Central memory CD8-positive, alpha-beta T cell (primary cell): ENCODE results near the gene CRYAA.

Experiments used
- ATAC-seq: fragments of 150-1000 bp; cut with Tn5 transposase; replicated peaks from 2 replicates; pipeline ENCODE4 v1.10.0; 2022; ENCODE audit warnings: mild to moderate bottlenecking, moderate FRiP score, moderate number of reproducible peaks; ENCODE audit not compliant: poor library complexity, severe bottlenecking; ENCODE audit errors: extremely low read depth
- DNase-seq, 2 donors: peaks; one replicate each; pipeline ENCODE4 v3.0.0; 2021; ENCODE audit warnings: low spot score in 2 of 2
- H3K27ac Mint-ChIP-seq: one replicate; pipeline ENCODE4 v1.8.0; 2022; ENCODE audit warnings: low read depth, mild to moderate bottlenecking, moderate library complexity, mixed read lengths
- H3K27me3 Mint-ChIP-seq: one replicate; pipeline ENCODE4 v1.8.0; 2022; ENCODE audit warnings: mixed read lengths
- H3K36me3 Mint-ChIP-seq: one replicate; pipeline ENCODE4 v1.8.0; 2022; ENCODE audit warnings: mild to moderate bottlenecking, moderate library complexity, mixed read lengths; ENCODE audit not compliant: insufficient read depth
- H3K4me1 Mint-ChIP-seq: one replicate; pipeline ENCODE4 v1.8.0; 2022; ENCODE audit warnings: mixed read lengths
- H3K4me3 Mint-ChIP-seq: one replicate; pipeline ENCODE4 v1.8.0; 2022; ENCODE audit warnings: mild to moderate bottlenecking, moderate library complexity, mixed read lengths
- H3K9me3 Mint-ChIP-seq: one replicate; pipeline ENCODE4 v1.8.0; 2022; ENCODE audit warnings: mixed read lengths

CRYAA gene

DNA sequence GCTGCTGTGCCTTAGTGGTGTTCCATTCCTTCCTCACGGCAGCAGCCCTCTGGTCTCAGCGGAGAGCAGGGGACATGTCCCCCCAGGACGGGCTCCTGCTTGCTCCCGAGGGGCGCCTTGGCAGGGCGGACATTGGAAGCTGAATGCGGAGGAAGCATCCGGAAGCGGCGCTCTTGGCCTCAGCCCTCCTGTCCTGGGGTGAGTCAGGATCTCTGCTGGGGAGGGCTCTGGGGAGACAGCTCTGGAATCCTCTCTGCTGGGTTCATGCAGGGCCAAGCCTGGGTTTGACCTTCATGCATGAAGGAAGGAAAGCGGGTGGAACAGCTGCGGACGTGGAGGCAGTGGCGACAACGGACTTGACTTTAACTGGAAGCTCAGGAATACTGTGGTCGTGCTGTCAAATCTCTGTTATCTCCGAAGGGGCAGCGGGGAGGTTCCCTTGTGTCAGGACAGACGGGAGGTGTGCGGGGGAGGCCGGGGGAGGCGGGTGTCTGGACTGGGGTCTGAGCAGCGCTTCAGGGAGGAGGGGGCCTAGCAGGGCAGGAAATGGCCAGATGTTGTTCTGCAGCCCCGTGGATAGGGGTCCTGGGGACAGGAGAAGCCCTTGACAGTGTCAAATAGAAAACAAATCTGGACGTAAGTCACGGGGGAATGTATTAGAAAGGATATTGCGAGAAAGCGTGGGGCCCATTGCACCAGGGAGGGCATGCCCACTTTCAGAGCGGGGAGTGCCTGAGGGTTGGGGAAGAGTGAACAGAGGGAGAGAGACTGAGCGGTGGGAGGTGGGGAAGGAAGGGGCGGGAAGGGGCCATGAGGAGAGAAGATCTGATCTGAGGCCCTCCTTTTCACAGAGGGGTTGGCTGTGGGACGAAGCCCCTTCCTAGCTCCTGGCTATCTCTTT, 26.6 kb downstream of the CRYAA start:
- no peak for ATAC-seq
- Mint-ChIP-seq H3K9me3 (peaks cover 10% of the 10 kb centered on the region), H3K4me1 (no peaks in the 10 kb centered on the region), H3K36me3 (no peaks in the 10 kb centered on the region), H3K27me3 (peaks cover 61% of the 10 kb centered on the region), H3K4me3 (no peak overlapping the region), H3K27ac (no peak overlapping the region)
- DNase-seq: peak in 1 of 2 donors; percentile 10

- H3K36me3 Mint-ChIP-seq: no peaks in the 10 kb centered on the region
- peaks cover 54% of the 10 kb centered on the region for H3K27me3 Mint-ChIP-seq
- H3K9me3 Mint-ChIP-seq: peaks cover 10% of the 10 kb centered on the region
- ATAC-seq (no peak), DNase-seq (no peak)
- H3K27ac Mint-ChIP-seq: no peak overlapping the region
- H3K4me3 Mint-ChIP-seq: no peak overlapping the region
- H3K4me1 Mint-ChIP-seq: no peaks in the 10 kb centered on the region
Measured at GRCh38 chr21:43196826-43197225, 28.0 kb downstream of the CRYAA start.

GRCh38 chr21:43198376-43198775, 29.6 kb downstream of the CRYAA start:
- DNase-seq: no peak
- no peak overlapping the region for H3K27ac Mint-ChIP-seq
- H3K4me1 Mint-ChIP-seq: no peaks in the 10 kb centered on the region
- no peaks in the 10 kb centered on the region for H3K36me3 Mint-ChIP-seq
- H3K4me3 Mint-ChIP-seq: no peak overlapping the region
- ATAC-seq: no peak
- peaks cover 48% of the 10 kb centered on the region for H3K27me3 Mint-ChIP-seq
- peaks cover 10% of the 10 kb centered on the region for H3K9me3 Mint-ChIP-seq

GRCh38 chr21:43201491-43201890, 32.7 kb downstream of the CRYAA start:
- Mint-ChIP-seq H3K9me3 (peaks cover 10% of the 10 kb centered on the region), H3K4me1 (no peaks in the 10 kb centered on the region), H3K36me3 (no peaks in the 10 kb centered on the region), H3K27ac (no peak overlapping the region), H3K27me3 (peaks cover 44% of the 10 kb centered on the region), H3K4me3 (no peak overlapping the region)
- ATAC-seq: no peak
- DNase-seq: no peak

GRCh38 chr21:43203591-43203990, 34.8 kb downstream of the CRYAA start:
- H3K4me3 Mint-ChIP-seq: no peak overlapping the region
- H3K4me1 Mint-ChIP-seq: no peaks in the 10 kb centered on the region
- H3K27ac Mint-ChIP-seq: no peak overlapping the region
- H3K9me3 Mint-ChIP-seq: peaks cover under 1% of the 10 kb centered on the region
- peaks cover 46% of the 10 kb centered on the region for H3K27me3 Mint-ChIP-seq
- ATAC-seq: no peak
- DNase-seq: peak in 1 of 2 donors; percentile 5
- H3K36me3 Mint-ChIP-seq: no peaks in the 10 kb centered on the region

DNA sequence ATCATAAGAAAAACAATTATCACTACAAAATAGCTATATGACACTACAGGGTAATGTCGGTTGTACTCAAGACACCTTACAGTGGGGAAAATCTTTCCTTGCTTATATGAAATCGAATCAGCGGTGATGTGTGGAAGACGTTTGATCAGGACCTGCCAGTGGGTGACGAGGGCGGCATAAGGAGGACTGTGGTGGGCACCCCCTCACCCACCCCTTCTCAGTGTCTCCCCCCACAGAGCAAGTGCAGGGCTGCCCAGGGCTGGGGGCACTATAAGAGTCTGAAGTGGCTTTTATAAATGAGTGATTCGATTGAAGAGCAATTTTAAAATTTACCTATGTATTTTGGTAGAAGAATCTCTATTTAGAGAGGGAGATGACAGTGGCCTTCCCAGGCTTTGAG, 35.8 kb downstream of the CRYAA start:
- Mint-ChIP-seq H3K27ac (no peak overlapping the region), H3K9me3 (no peaks in the 10 kb centered on the region), H3K36me3 (no peaks in the 10 kb centered on the region), H3K4me1 (no peaks in the 10 kb centered on the region), H3K27me3 (peaks cover 52% of the 10 kb centered on the region), H3K4me3 (no peak overlapping the region)
- ATAC-seq (no peak), DNase-seq (no peak)

- ATAC-seq (no peak), DNase-seq (peak in 1 of 2 donors; percentile 7)
- Mint-ChIP-seq H3K4me1 (no peaks in the 10 kb centered on the region), H3K4me3 (no peak overlapping the region), H3K9me3 (no peaks in the 10 kb centered on the region), H3K27me3 (peaks cover 52% of the 10 kb centered on the region), H3K27ac (no peak overlapping the region), H3K36me3 (peaks cover 1% of the 10 kb centered on the region)
Measured at GRCh38 chr21:43206231-43207042, 37.6 kb downstream of the CRYAA start.

- Mint-ChIP-seq H3K4me3 (no peak overlapping the region), H3K27ac (no peak overlapping the region), H3K36me3 (peaks cover 1% of the 10 kb centered on the region)
Measured at GRCh38 chr21:43207043-43207315, 38.2 kb downstream of the CRYAA start.

DNA sequence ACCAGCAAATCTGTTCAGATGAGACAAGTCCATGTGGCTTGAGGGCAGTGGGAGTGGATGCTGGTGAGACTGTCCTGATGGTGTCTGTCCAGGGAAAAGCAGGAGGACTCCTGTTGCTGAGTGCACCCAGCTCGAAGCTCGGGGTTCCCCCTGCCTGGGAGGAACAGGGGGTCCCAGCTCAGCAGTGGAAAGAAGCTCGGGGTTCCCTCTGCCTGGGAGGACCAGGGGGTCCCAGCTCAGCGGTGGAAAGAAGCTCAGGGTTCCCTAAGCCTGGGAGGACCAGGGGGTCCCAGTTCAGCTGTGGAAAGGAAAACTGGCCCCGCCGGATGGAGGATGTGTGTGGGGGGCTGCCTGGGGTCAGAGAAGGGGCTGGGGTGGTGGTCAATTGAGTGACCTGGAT, 39.1 kb downstream of the CRYAA start:
- Mint-ChIP-seq H3K27ac (no peak overlapping the region), H3K27me3 (peaks cover 52% of the 10 kb centered on the region), H3K36me3 (peaks cover 1% of the 10 kb centered on the region), H3K4me3 (no peak overlapping the region), H3K9me3 (no peaks in the 10 kb centered on the region), H3K4me1 (no peaks in the 10 kb centered on the region)
- ATAC-seq: no peak
- no peak for DNase-seq

More at GRCh38 chr21:43207043-43207315, 38.2 kb downstream of the CRYAA start:
- H3K27me3 Mint-ChIP-seq: peaks cover 52% of the 10 kb centered on the region
- ATAC-seq (no peak), DNase-seq (no peak)
- no peaks in the 10 kb centered on the region for H3K4me1 Mint-ChIP-seq
- H3K9me3 Mint-ChIP-seq: no peaks in the 10 kb centered on the region

DNA sequence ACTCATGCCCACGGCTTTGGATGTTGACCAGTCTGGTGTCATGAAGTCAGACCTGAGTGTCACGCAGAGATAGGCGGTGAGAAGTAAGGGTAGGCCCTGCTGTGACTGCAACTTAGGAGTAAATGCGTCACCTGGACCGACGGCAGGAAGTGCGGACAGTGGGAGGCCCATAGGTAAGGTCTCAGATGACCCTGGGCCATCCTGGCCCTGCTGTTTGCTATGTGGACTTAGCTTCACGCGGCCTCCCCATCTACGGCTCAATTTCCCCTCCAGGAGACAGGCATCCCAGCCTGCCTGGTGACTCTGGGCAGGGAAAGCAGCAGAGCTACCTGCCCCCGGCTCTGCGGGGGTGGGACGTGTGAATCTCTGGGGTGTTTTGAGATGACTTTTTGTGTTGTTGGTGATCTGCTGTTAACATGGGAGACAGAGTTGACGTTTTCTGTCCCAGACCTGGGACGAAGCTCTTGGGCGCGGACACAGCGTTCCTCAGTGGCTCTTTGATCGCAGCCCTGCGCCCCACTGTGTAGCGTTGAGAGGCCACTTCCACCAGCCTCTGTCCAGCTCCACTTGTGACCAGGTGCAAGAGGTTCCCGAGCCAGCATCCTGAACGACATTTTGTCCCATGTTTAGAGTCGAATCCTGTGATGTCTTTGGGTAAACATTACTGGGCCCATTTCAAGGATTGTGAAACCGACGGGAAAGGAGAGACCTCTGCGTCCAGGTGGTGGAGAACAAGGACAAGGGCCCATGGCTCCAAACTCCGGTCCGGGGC, 39.9 kb downstream of the CRYAA start:
- Mint-ChIP-seq H3K27me3 (peaks cover 51% of the 10 kb centered on the region), H3K27ac (no peak overlapping the region), H3K36me3 (peaks cover 1% of the 10 kb centered on the region), H3K4me3 (no peak overlapping the region), H3K9me3 (no peaks in the 10 kb centered on the region), H3K4me1 (no peaks in the 10 kb centered on the region)
- ATAC-seq (no peak), DNase-seq (peak in 1 of 2 donors; percentile 9)

GRCh38 chr21:43209575-43210453, 41.0 kb downstream of the CRYAA start:
- no peak overlapping the region for H3K4me3 Mint-ChIP-seq
- H3K4me1 Mint-ChIP-seq: no peaks in the 10 kb centered on the region
- H3K27ac Mint-ChIP-seq: no peak overlapping the region
- H3K9me3 Mint-ChIP-seq: no peaks in the 10 kb centered on the region
- H3K36me3 Mint-ChIP-seq: peaks cover 1% of the 10 kb centered on the region
- DNase-seq (peak in 1 of 2 donors; percentile 12), ATAC-seq (no peak)
- H3K27me3 Mint-ChIP-seq: peaks cover 41% of the 10 kb centered on the region
